ENCODE data around the gene PITPNB.

The PITPNB gene

DNA sequence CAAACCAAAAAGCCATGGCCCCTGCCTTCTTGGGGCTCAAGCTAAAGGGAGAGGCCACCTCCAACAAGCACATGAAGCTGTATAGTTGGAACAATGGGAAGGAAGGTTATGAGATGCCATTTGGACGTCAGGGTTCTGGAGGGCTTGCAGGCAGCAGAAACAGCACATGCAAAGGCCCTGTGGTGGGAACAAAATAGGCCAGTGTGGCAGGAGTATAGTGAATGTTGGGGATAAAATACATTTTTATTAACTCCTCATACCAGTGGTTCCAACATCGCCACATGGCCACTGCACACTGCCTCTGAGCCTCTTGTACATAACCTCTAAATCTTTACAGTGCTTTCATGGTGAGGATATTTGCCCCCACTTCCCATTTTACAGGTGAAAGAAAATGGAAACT, 85.3 kb downstream of the PITPNB start:
- no peak for DNase-seq (ENCODE audit: low read depth)

DNA sequence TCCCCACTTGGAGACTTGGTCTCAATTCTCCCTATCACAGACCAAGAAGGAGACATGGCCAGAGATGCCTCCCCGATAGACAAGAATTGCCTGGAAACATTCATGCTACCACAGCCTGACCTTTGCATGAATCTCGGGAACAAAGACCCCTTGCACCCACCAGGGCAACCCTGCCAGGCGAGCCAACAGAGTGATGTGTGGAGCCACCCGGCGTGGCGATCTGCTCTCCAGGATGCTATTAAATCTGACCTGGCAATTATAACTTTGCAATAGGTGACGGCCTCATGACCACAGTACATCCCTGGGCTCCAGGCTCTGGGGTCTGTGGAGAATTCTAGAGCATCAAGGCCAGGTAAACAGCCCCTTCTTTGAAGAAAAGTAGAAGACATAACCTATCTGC, 86.5 kb downstream of the PITPNB start:
- DNase-seq (ENCODE audit: low read depth) = no peak

DNA sequence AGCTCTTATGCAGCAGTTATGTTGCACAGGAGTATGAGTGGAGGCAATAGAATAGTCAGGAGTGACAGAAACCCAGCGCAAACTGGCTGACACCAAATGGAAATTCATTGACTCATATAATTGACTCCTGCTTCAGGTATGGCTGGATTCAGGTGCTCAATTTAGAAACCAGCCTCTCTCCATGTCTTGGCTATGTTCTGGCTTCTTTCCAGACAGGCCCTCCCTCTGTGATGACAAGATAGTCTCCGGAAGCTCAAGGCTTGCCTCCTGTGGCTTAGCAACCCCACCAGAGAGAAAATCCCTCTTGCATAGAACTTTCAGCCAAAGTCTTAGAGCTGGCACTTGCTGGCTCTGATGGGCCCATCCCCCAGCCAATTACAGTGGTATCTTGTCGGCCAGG, 89.4 kb downstream of the PITPNB start:
- DNase-seq (ENCODE audit: low read depth) = no peak

DNA sequence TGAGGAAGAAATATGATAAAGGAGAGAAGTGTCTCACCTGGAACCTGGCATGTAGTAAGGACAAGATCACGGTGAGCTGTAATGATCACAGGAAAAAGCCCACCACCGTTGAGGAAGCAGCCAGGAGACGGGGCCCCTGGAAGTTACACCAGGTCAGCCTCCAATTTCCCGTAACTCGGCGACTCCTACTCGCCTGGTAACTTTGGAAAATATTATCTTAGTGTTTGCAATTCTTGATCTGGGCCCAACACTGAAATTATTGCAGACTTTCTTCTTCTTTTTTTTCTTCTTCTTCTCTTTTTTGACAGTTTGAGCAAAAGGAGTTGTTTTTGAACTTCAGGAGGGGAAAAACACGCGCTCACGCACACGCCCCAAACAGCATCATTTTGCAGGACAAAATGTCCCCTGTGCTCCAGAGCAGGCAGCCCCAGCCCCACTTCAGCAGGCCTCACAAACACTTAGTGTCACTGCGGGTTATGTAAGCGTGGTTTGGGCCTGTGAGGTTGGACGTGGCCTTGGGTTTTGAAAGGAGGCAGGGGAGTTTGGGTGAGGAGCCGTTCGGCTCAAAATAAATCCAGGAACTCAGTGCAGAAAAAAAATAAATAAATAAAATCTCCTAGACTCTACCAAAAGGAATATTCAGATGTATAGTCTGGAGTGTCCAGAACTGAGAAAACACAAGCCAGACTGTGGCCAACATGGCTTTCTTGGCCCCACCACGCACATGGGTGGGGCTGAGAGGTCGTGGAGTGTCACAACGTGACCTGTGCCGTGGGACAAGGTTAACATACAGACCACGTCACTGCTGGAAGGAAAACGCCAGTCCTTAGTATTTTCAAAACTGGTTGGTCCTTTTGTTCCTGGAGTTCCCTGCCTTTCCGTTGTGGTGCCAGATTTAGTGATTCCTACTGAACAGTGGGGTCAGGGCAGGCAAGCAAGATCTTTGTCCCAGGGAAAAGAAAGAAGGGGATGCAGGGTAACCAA, 91.2 kb downstream of the PITPNB start:
- no peak for DNase-seq (ENCODE audit: low read depth)

DNA sequence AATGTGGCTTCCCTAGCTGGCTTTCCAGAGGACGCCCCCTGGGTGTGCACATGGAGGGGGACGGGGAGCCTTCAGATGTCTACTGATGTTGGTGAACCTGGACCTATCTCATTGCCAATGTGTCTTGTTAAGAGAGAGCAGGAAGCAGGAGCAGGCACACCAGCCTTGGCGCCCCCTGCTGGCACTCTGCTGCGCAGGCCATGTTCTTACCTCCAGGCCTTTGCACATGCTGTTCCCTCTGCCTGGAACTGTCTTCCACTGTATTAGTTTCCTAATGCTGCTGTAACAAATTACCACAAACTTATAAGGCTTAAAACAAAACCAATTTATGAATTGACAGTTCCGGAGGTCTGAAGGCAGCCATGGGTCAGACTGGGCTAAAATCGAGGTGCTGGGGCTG, 93.9 kb downstream of the PITPNB start:
- DNase-seq (ENCODE audit: low read depth) = peak; percentile 22

DNA sequence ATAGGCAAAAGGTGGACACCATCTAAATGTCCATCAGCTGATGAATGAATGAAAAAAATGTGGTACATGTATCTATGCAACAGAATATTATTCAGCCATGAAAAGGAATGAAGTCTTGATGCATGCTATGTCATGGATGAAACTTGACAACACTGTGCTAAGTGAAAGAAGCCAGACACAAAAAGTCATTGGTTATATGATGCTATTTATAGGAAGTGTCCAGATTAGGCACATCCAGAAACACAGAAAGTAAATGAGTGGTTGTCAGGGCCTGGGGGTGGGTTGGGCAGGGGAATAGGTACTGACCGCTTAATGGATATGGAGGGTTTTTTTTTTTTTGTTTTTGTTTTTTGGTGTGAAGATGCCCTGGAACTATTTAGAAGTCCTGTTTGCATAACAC, 95.8 kb downstream of the PITPNB start:
- no peak for DNase-seq (ENCODE audit: low read depth)

DNA sequence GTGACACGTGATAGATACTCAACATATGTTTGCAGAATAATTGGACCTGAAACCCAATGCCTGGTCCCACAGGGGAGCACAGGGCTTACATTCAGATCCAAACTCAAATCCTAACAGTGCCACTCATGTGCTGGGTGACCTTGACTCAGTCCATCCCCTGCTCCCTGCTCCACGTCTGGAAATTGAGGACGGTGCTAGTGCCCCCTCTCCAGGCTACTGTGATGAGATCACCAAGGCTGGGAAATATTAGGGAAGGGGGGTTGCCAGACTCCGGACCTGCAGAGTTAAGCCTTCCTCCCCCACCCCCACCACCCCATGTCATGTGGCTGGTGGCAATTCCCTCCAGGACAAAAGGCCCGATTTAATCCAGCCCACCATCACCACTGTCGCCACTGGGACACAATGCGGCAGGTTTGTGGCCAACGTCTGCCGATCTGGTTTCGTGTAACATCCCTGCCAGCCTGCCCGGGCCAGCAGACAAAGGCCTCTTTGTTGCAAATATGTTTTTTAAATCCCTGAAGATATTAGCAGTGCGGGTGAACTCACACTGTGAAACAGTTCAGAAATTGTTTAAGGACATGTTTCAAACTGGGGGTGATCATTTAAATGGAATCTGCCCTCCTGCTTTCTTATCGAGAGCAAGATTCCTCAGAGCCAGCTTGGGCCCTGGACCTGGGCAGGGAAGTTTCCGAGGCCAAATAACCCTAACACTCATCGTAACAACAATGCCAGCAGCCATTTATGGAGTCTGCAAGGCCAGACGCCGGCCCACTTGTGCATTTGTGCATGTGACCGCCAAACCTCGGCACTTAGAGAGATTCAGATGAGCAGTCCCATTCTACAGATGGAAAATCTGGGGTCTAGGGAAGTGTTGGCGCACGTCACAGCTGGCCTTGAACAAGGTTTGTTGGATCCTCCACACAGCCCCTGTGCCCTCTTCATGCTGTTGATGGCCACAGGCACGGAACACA, 97.9 kb downstream of the PITPNB start:
- DNase-seq (ENCODE audit: low read depth) = no peak

DNA sequence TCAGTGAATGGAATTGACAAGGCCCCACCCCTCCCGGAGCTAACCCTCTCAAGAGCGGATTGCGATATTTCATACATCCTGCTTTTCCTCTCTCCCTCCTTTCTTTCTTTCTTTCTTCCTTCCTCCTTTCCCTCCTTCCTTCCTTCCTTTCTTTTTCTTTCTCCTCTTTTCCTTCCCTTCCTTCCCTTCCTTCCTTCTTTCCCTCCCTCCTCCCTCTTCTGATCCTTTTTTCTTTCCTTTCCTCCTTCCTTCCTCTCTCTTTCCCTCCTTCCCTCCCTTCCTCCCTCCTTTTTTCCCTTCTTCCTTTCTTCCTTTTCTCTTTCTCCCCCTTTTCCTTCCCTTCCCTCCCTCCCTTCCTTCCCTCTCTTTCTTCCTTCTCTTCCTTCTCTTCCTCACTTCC, 102.5 kb downstream of the PITPNB start:
- no peak for DNase-seq (ENCODE audit: low read depth)

DNA sequence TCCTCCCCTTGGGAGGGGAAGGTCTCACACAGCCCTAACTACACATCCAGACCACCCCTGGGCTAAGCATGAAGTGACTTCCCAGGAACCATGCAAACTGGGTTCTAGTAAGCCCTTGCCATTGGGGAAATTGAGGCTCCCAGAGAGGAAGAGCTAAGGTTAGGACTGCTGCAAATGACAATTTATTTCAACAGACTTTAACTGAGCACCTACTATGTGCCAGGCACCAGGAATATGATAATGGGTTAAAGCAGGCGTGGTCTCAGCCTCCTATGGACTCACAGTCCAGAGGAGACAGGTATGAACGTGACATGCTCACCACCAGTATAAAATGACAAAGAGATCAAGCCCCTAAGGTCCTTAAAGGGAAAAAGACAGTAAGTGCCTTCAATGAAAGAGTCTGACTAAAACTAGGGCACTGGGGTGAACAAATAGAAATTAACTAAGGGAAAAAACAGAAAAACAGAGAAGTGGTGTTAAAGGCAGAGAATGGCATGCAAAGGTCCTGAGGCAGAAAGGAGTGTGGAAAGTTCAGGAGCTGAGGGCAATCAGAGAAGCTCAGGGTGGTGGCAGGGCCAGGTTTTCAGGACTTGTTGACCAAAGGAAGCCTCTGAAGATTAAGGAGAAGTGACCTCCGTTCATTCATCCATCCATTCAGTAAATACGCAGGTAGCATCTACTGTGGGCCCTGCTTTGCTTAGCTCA, 103.1 kb downstream of the PITPNB start:
- DNase-seq (ENCODE audit: low read depth) = no peak

DNA sequence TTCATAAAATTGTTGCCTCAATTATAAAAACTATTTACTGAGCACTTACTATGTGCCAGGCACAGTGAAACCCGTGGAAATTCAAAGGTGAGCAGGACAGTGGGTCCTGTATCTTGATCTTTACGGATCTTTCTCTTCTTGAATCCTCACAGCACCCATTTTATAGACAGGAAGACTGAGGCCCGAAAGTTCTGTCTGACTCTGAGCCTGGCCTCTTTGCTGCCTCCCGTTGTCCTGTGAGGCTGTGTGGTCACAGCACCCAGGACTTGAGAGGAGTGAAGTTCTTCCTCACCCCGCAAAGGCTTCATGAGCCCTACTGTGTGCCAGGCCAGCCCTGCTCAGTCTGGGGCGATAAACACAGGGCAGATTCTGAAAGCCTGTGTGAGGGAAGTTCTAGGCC, 104.1 kb downstream of the PITPNB start:
- DNase-seq (ENCODE audit: low read depth) = no peak

DNA sequence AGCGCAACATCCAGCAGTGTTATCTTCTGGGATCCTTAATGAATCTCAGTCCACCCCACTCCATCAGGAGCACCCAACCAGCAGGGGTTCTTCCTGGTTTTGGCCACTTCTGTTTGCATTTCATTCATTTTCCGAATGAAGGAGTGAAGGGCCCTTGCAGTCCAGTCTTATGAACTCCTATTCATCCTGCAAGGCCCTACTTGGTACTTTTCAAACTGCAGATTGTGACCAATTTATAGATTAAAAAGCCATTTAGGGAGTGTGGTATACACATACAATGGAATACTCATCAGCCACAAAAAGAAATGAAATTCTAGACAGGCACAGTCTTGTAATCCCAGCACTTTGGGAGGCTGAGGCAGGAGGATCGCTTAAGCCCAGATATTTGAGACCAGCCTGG, 107.3 kb downstream of the PITPNB start:
- no peak for DNase-seq (ENCODE audit: low read depth)

DNA sequence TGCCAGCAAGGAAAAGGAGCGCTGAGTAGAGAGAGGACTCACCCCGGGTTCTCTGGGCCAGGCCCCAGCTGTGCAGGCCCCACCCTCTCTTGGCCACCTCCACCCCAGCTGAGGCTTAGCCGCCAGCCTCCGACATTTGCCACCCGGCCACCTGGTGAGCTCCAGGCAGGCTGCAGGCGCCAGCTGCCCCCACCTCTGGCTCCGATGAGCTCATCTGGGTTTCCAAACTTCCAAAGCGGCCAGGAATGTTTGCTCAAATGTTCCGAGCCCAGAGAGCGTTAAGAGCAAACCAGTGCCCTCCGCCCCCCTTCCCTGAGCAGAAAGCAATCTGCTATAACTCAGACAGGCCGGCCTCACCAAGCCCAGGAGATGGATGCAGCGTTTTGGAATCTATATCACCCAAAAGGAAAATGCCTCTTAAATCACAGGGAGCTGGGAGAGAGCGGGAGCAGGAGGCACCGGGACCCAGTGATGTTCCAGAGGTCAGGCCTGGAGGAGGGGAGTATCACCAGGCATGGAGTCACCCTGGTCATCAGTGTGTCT, 108.4 kb downstream of the PITPNB start:
- DNase-seq (ENCODE audit: low read depth) = peak; percentile 6

DNA sequence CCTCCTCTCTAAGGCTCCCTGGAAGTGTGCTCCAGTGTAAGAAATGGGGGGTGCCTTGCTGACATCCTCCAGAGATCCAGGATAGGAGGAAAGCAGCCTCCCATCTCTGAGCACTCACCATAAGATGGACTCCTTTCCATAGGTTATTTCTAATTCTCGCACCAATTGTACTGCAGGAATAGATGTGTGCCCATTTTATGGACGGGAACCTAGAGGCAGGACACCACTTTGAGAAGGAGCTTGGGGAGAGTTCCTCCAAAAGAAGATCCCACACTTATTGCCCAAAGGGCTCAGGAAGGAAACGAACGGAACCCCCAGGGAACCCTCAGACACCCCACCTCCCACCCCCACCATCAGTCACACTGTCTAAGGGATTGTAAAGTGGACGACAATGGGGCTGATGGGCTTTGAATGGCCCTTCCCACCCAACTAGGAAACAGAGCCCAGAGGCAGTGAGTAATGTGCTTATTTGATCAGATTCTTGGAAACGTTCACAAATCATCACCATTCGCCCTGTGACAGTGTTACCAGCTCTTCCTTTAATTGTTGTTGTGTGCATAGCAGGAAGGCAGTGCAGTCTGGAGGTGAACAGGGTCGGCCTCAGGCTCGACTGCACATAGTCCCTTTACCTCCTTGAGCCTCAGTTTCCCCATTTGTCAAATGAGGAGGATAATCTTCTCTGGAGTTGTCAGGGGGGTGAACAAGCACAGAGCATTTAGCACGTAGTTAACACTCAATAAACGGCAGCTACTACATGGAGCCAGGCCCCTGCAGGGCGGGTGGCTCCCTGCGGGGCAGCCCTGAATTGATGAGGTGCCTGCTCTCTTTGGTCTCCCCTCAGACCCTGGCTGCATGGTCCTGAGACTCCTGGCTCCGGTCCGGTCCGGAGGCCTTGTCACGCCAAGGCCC, 109.1 kb downstream of the PITPNB start:
- DNase-seq (ENCODE audit: low read depth) = peak; percentile 14

DNA sequence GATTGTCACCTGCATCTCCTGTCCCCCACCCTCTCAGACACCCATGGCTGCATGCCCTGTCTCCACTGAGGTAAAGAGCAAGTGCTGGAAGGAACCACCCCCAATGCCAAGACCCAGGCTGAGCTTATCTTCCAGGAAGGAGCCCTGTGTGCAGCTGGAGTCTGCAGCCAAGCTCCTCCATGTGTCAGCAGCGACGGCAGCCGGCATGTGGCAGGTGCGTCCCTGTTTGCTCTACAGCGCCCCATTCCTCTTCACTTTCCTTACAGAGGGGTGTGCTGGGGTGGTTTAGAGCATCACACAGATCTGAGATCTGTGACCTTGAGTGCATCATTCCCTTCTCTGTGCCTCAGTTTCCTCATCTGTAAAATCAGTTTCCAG, 109.8 kb downstream of the PITPNB start:
- DNase-seq (ENCODE audit: low read depth) = no peak

DNA sequence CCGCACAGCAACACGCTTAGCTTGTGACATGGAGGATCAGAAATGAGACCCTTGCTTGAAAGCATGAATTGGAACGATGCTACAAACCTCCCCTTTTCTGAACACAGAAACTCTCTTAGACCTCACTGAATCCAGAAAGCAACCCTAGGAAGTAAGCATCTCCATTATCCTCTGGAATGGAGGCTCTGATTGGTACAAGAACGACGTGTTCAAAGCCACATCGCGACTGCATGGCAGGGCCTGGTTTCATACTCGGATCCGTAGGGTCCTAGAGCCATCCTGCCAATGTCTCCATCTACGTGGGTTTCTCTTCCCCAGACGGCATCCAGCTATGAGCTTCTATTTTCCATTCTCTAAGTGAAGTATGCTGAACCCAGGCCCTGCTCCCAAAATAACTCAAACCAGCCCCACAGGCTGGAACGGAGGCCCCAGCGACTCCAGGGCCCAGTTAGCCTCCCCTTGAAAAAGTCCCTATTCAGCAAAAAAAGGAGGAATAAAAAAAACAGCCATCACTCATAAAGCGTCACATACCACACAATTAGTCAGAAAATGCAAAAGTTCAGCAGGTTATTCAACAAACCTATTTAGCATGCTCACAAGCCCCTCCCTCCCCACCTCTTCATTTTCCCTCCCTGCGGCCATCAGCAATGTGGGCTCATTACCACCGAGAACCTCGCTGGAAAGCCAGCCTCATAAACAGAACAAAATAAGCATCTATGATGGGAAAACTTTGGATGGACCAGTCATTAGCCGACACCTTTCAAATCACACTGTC, 110.4 kb downstream of the PITPNB start:
- DNase-seq (ENCODE audit: low read depth) = no peak

DNA sequence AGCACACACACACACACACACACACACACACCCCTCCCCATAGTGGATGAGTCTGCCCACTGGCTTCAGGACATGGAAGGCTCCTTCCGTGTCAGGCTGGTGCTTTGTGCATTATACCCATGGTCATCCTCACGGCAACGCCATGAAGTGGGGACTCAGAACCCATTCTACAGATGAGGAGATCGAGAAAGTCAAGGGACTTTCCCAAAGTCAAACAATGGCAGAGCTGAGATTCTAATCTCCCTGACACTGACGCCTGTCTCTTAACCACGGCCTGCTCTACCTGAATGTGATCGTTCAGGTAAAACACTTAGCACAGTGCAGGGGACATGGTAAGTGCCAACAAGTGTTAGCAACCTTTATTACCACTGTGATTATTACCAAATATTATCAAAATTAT, 113.2 kb downstream of the PITPNB start:
- no peak for DNase-seq (ENCODE audit: low read depth)

DNA sequence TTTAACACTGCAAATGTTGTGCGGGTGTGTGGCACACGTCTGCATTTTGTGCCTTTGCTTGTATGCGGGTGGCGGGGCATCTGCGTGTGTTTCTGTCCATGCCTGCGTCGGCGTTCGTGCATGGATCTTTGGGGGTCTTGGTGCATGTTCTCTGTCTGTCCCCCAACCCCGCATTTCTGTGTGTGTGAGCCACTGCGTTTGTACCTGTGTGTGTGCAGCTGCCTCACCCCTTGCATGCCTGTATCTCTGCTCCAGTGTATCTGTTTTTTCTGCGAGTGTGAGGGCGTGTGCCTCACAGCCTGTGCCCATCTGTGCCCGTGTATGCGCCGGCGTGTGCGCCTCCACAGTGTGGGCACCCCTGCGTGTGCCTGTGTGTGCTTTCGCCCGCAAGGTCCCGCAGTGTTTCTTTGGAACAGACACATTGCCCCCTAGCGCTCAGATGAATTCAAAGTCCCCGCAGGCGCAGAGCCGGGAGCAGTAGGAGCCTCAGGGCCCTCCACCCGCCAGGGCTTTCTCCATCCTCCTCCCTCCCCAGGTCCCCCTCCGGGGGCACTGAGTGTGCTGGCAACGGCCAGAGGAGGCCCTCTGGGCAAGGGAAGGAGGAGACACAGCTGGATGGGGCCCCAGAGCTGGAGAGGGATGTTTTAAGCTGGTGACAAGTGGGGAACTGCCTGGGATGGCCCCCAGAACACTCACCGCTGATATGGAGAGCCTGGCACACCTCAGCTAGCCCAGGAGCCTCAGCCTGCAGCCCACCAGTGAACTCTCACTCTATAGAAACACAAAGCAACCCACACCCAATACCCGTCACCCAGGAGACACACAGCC, 114.4 kb downstream of the PITPNB start:
- peak; percentile 75 for DNase-seq (ENCODE audit: low read depth)

DNA sequence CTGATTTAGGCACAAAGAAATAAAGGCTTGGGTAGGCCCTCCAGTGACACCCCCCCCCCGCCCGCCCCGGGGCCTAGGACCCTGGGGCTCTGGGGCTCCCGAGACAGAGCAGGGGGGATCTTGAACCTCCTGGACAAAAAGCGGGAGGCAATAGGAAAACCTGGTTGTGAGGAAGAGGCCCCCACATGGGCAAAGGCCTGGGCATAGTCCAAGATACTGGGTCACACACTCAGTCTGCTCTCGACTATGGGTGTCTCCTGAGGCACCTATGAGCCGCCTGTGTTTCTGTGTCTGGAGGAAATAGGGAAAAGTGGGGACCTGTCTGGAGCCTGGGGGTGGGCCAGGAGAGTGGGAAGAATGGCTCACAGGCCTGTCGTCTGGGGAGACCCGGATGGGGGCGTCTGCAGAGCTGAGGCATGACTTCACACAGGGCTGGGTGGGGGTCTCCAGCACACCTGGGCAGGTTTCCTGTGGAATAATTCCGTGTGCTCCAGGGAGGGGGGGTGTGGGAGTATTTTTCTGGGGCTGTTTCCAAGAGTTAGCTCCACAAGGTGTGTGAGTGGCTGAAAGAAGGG, 115.1 kb downstream of the PITPNB start:
- no peak for DNase-seq (ENCODE audit: low read depth)

All from ELR (cell line).